Measurements from ENCODE around the gene STK4. TPM values are rescaled to one million over a fixed set of nuclear protein-coding genes. Genes with fewer than 3 reads are reported as not detected.
"Not testable (repeated sequence)": the region's sequence is repeated elsewhere in the genome, so short reads cannot be mapped to it uniquely, and the experiment has no call there.

STK4 gene
- total and polyA plus RNA-seq, 5 donors, result 4.6 to 14.4 (median 13.8) TPM

DNA sequence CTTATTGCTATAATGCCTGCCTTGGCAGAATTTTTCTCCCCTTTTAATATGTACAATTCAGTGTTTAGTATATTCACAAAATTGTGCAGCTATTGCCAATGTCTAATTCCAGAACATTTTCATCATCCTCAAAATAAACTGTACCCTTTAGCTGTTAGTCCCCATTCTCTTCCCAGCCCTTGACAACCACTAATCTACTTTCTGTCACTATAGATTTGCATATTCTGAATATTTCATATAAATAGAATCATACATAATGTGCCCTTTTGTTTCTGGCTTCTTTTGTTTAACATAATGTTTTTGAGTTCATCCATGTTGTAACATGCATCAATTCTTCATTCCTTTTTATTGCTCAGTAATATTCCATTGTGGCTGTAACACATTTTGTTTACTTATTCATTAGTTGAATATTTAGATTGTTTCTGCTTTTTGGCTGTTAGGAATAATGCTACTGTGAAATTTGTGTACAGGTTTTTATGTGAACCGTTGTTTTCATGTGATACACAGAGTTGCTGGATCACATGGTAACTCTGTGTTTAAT lies 22.4 kb downstream of the STK4 start:
- ATAC-seq, result no peak
- no peaks in the 10 kb centered on the region for H3K4me1 ChIP-seq (ENCODE audit: control insufficient read depth, insufficient read depth, low read length)
- 96% methylated on average over 1 of the region's 1 CpG for WGBS
- no peaks in the 10 kb centered on the region for H3K9me3 ChIP-seq (ENCODE audit: control insufficient read depth, low read length)
- intact Hi-C loops (cut with DNase I), result no loop called here
- no peak overlapping the region for H3K27ac ChIP-seq (ENCODE audit: low read length)
- H3K4me3 ChIP-seq (ENCODE audit: low read length), result no peak overlapping the region
- H3K27me3 ChIP-seq (ENCODE audit: control insufficient read depth, insufficient read depth), result no peaks in the 10 kb centered on the region
- no peak for DNase-seq

DNA sequence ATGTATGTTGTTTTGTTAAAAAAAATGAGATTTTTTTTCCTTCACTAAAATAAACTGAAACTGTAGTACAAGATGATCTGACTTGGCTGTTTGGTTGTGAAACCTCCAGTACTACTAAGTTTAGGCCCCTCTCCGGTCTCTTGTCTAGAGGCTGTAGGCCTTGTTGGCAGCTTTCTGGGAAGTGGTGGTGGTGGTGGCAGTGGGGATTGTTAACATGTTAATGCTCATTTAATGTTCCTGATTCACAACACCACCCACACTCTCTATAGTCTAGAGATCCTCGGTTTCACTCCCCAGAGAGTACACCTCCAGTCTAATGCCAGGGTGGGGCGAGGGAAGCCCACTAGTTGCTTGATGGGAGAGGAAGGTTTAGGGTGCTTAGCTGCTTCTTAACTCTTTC lies 24.1 kb downstream of the STK4 start:
- Histone ChIP-seq H3K4me3 (ENCODE audit: low read length) (no peak overlapping the region), H3K9me3 (ENCODE audit: control insufficient read depth, low read length) (no peaks in the 10 kb centered on the region), H3K27me3 (ENCODE audit: control insufficient read depth, insufficient read depth) (no peaks in the 10 kb centered on the region), H3K4me1 (ENCODE audit: control insufficient read depth, insufficient read depth, low read length) (no peaks in the 10 kb centered on the region), H3K27ac (ENCODE audit: low read length) (peak overlapping the region; percentile 2)
- DNase-seq, result peak in 1 of 3 donors; percentile 36
- whole genome bisulfite sequencing, result 57% methylated on average over 3 of the region's 3 CpGs
- intact Hi-C loops (cut with DNase I), result no loop called here
- peak; percentile 46 to 48 for ATAC-seq

DNA sequence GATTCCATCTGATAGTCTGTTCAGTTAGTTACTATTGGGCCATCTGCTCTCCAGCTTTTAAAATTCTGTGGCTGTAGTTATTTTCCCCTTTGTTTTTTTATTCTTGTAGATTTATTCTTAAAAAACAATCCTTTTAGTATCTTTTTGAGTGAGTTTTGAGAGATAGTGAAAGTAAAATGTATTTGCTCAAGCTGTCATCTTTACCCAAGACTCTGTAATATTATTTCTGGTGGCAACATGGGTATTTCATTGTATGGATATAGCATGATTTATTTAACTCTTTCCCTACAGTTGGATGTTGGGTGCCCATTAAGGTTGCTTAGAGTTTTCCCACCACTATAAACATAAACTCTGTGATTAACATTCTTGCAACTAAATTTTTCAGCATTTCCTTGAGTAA lies 24.6 kb downstream of the STK4 start:
- DNase-seq (no peak), ATAC-seq (peak in 1 of 2 donors; percentile 11)
- H3K27ac ChIP-seq (ENCODE audit: low read length), result no peak overlapping the region
- no peaks in the 10 kb centered on the region for H3K27me3 ChIP-seq (ENCODE audit: control insufficient read depth, insufficient read depth)
- H3K9me3 ChIP-seq (ENCODE audit: control insufficient read depth, low read length), result no peaks in the 10 kb centered on the region
- peak overlapping the region; percentile 34 for H3K4me3 ChIP-seq (ENCODE audit: low read length)
- no peaks in the 10 kb centered on the region for H3K4me1 ChIP-seq (ENCODE audit: control insufficient read depth, insufficient read depth, low read length)
- intact Hi-C loops (cut with DNase I), result no loop called here

DNA sequence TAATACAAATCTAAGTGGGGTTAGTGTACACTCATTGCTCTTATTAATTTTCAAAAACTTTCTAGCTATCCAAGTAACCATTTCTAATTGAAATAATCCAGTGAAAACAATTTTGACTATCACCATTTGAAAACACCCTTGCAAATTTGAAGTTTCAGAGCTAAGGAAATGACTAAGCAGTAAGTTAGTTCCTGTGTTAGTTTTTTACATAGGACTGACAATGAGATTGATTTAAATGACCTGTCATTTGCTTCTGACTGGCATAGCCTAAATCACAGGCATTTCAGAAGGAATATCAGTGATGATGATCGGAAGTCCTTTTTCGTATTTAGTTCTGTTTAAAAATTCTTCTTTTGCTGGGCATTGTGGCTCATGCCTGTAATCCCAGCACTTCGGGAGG lies 27.0 kb downstream of the STK4 start:
- ATAC-seq, result peak in 1 of 2 donors; percentile 70
- WGBS, result 69% methylated on average over 3 of the region's 3 CpGs
- no peaks in the 10 kb centered on the region for H3K27me3 ChIP-seq (ENCODE audit: control insufficient read depth, insufficient read depth)
- H3K4me3 ChIP-seq (ENCODE audit: low read length), result no peak overlapping the region
- no peaks in the 10 kb centered on the region for H3K9me3 ChIP-seq (ENCODE audit: control insufficient read depth, low read length)
- intact Hi-C loops (cut with DNase I), result no loop called here
- no peak for DNase-seq
- H3K27ac ChIP-seq (ENCODE audit: low read length), result no peak overlapping the region
- no peaks in the 10 kb centered on the region for H3K4me1 ChIP-seq (ENCODE audit: control insufficient read depth, insufficient read depth, low read length)

DNA sequence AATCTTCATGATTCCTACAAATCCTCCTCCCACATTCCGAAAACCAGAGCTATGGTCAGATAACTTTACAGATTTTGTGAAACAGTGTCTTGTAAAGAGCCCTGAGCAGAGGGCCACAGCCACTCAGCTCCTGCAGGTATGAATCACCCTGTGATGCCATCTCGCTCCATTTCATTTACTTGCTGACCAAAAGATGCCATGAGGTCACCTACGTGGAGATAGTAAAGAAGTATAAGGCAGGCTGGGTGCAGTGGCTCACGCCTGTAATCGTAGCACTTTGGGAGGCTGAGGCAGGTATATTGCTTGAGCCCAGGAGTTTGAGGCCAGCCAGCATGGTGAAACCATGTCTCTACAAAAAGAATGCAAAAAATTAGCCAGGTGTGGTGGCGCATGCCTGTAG lies 30.9 kb downstream of the STK4 start:
- 98% methylated on average over 6 of the region's 6 CpGs for WGBS
- H3K4me1 ChIP-seq (ENCODE audit: control insufficient read depth, insufficient read depth, low read length), result no peaks in the 10 kb centered on the region
- intact Hi-C loops (cut with DNase I), result no loop called here
- no peaks in the 10 kb centered on the region for H3K27me3 ChIP-seq (ENCODE audit: control insufficient read depth, insufficient read depth)
- no peak overlapping the region for H3K4me3 ChIP-seq (ENCODE audit: low read length)
- H3K9me3 ChIP-seq (ENCODE audit: control insufficient read depth, low read length), result no peaks in the 10 kb centered on the region
- ATAC-seq, result no peak
- no peak overlapping the region for H3K27ac ChIP-seq (ENCODE audit: low read length)
- DNase-seq, result no peak

DNA sequence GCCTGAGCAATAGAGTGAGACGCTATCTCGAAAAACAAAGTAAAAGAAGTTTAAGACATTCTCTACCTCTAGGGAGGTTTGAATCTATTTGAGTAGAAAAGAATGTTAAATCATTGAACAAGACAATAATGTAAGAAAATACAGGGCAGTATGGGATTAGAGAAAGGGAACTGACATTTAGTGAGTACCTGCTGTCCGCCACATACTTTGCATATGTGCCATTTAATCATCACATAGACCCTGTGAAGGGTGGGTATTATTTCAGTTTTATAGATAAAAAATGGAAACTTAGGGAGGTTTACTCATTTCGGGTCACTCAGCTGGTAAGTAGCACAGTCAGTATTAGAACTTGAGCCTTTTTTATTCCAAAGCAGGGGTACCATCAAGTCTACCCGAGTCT lies 31.4 kb downstream of the STK4 start:
- intact Hi-C loops (cut with DNase I), result no loop called here
- 95% methylated on average over 5 of the region's 5 CpGs for WGBS
- ATAC-seq, result no peak
- DNase-seq, result no peak
- H3K9me3 ChIP-seq (ENCODE audit: control insufficient read depth, low read length), result no peaks in the 10 kb centered on the region
- H3K4me1 ChIP-seq (ENCODE audit: control insufficient read depth, insufficient read depth, low read length), result no peaks in the 10 kb centered on the region
- no peak overlapping the region for H3K4me3 ChIP-seq (ENCODE audit: low read length)
- no peak overlapping the region for H3K27ac ChIP-seq (ENCODE audit: low read length)
- H3K27me3 ChIP-seq (ENCODE audit: control insufficient read depth, insufficient read depth), result no peaks in the 10 kb centered on the region

DNA sequence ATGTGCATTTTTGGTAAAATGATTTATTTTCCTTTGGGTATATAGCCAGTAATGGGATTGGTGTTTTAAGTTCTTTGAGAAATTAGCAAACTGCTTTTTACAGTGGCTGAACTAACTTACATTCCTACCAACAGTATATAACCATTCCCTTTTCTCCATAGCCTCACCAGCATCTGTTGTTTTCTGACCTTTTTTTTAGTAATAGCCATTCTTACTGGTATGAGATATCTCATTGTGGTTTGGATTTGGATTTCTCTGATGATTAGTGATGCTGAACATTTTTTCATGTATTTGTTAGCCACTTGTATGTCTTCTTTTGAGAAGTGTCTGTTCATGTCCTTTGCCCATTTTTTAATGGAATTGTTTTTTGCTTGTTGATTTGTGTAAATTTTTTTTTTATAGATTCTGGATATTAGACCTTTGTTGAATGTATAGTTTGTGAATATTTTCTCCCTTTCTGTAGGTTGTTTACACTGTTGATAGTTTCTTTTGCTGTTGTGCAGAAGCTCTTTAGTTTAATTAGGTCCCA lies 42.3 kb downstream of the STK4 start:
- intact Hi-C loops (cut with DNase I), result loop anchor here in 2 of 4 donors (10.0 kb wide), 2 partner anchors 86 to 286 kb away; no protein-coding TSS in a partner anchor
- H3K9me3 ChIP-seq (ENCODE audit: control insufficient read depth, low read length), result no peaks in the 10 kb centered on the region
- DNase-seq (no peak), ATAC-seq (no peak)
- no peak overlapping the region for H3K27ac ChIP-seq (ENCODE audit: low read length)
- no peaks in the 10 kb centered on the region for H3K4me1 ChIP-seq (ENCODE audit: control insufficient read depth, insufficient read depth, low read length)
- H3K4me3 ChIP-seq (ENCODE audit: low read length), result no peak overlapping the region
- H3K27me3 ChIP-seq (ENCODE audit: control insufficient read depth, insufficient read depth), result no peaks in the 10 kb centered on the region

DNA sequence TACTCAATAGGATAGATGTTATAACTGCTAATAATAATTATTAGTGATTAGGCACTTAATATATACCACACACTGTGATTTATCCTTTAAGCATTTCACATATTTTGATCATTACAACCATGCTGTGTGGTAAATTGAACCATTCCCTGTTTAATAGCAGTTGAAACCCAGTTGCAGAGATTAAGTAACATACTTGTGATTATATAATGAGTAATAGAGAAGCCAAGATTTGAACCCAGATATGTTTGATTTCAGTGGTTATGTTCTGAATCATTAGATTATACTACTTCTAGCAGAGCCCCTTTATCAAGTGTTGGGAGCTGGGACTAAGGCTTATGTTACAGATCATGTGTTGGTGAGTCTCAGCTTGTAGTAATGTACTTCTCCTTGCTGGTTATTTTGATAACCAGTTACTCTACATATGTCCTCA lies 44.1 kb downstream of the STK4 start:
- ATAC-seq, result no peak
- Histone ChIP-seq H3K27me3 (ENCODE audit: control insufficient read depth, insufficient read depth) (no peaks in the 10 kb centered on the region), H3K4me3 (ENCODE audit: low read length) (no peak overlapping the region), H3K27ac (ENCODE audit: low read length) (no peak overlapping the region), H3K4me1 (ENCODE audit: control insufficient read depth, insufficient read depth, low read length) (no peaks in the 10 kb centered on the region), H3K9me3 (ENCODE audit: control insufficient read depth, low read length) (no peaks in the 10 kb centered on the region)
- DNase-seq, result no peak
- intact Hi-C loops (cut with DNase I), result loop anchor here in 2 of 4 donors (2.0 to 10.0 kb wide), 3 partner anchors 86 to 284 kb away; no protein-coding TSS in a partner anchor

DNA sequence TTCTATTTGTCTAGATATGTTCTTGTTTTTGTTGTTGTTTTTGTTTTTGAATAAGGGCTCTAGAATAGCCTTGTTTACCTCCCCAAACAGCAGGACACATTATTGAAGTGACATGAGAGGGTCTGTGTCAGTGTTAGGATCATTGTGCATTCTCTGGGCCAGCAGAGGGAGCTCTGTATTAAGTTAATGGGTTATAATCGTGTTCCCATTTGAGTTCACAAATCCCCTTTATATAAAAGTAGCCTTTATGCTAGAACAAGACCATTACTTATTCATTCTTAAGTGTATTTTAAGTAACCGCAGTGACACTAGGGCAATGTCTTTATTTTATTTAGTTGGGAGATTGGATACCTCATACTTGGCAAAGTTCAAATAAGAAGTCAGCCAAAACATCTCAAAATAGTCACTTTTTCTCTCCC lies 44.8 kb downstream of the STK4 start:
- Histone ChIP-seq H3K27ac (ENCODE audit: low read length) (no peak overlapping the region), H3K27me3 (ENCODE audit: control insufficient read depth, insufficient read depth) (no peaks in the 10 kb centered on the region), H3K4me3 (ENCODE audit: low read length) (no peak overlapping the region), H3K4me1 (ENCODE audit: control insufficient read depth, insufficient read depth, low read length) (no peaks in the 10 kb centered on the region), H3K9me3 (ENCODE audit: control insufficient read depth, low read length) (no peaks in the 10 kb centered on the region)
- DNase-seq (peak in 2 of 3 donors; percentile 33 to 65), ATAC-seq (peak; percentile 71 to 72)
- intact Hi-C loops (cut with DNase I), result loop anchor here in 2 of 4 donors (2.0 to 10.0 kb wide), 3 partner anchors 86 to 284 kb away; no protein-coding TSS in a partner anchor
- 19% methylated on average over 2 of the region's 2 CpGs for WGBS

DNA sequence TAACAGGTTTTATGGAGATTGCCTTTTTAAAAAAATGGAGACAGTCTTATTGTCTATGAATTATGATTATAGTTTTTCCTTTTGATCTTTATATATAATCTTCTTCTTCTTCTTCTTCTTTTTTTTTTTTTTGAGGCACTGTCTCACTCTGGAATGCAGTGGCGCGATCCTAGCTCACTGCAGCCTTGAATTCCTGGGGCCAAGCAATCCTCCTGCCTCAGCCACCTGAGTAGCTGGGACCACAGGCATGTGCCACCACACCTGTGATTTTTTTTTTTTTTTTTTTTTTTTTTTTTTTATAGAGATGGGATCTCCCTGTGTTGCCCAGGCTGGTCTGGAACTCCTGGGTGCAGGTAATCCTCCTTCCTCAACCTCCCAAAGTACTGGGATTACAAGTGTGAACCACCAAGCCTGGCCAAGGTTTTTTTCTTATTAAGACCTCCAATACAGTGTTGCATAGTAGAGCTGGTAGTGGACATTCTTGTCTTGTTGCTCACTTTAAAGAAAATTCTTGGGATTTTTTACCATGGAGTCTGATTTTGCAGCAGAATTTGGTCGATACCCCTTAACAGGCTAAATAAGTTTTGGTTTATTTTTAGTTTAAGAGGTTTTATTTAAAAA lies 46.5 kb downstream of the STK4 start:
- intact Hi-C loops (cut with DNase I), result loop anchor here in 1 of 4 donors (5.0 to 10.0 kb wide), 2 partner anchors 85 to 282 kb away; no protein-coding TSS in a partner anchor
- H3K9me3 ChIP-seq (ENCODE audit: control insufficient read depth, low read length), result no peaks in the 10 kb centered on the region
- ATAC-seq (no peak), DNase-seq (no peak)
- no peak overlapping the region for H3K4me3 ChIP-seq (ENCODE audit: low read length)
- 91% methylated on average over 3 of the region's 3 CpGs for WGBS
- H3K27me3 ChIP-seq (ENCODE audit: control insufficient read depth, insufficient read depth), result no peaks in the 10 kb centered on the region
- H3K27ac ChIP-seq (ENCODE audit: low read length), result no peak overlapping the region
- no peaks in the 10 kb centered on the region for H3K4me1 ChIP-seq (ENCODE audit: control insufficient read depth, insufficient read depth, low read length)

DNA sequence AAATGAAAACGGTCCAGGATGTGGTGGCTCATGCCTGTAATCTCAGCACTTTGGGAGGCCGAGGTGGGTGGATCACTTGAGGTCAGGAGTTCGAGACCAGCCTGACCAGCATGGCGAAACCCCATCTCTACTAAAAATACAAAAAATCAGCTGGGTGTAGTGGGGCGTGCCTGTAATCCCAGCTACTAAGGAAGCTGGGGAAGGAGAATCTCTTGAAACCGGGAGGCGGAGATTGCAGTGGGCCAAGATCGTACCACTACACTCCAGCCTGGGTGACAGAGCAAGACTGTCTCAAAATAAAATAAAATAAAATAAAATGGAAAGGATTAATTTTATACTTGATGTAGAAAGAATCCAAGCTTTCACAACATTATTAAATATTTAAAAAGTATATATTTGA lies 47.8 kb downstream of the STK4 start:
- not testable (repeated sequence) for ATAC-seq; H3K9me3 ChIP-seq (ENCODE audit: control insufficient read depth, low read length); H3K27ac ChIP-seq (ENCODE audit: low read length); DNase-seq; H3K4me1 ChIP-seq (ENCODE audit: control insufficient read depth, insufficient read depth, low read length); H3K27me3 ChIP-seq (ENCODE audit: control insufficient read depth, insufficient read depth); H3K4me3 ChIP-seq (ENCODE audit: low read length)
- WGBS, result 73% methylated on average over 8 of the region's 8 CpGs
- intact Hi-C loops (cut with DNase I), result loop anchor here in 1 of 4 donors (5.0 to 10.0 kb wide), 2 partner anchors 83 to 281 kb away; no protein-coding TSS in a partner anchor
